Mucosa of descending colon (tissue), 3 donors: ENCODE measurements around the gene SSR4. TPM values are rescaled to one million over a fixed set of nuclear protein-coding genes. Genes with fewer than 3 reads are reported as not detected.
A peak's percentile ranks its signal among the peaks of the same experiment; 100 is the strongest.
"Not testable (repeated sequence)": the region's sequence is repeated elsewhere in the genome, so short reads cannot be mapped to it uniquely, and the experiment has no call there.

Experiments
- ATAC-seq: fragments of 200-7000 bp; cut with Tn5 transposase; one replicate; pipeline ENCODE4 v1.9.1; 2020; ENCODE audit warnings: mild to moderate bottlenecking, moderate library complexity
- DNase-seq, 3 donors: peaks; one replicate each; pipeline ENCODE4 v3.0.0-alpha.2; 2020
- H3K36me3 ChIP-seq: fragments of 200-600 bp; one replicate; pipeline ENCODE4 v1.8.0; 2021; ENCODE audit warnings: low read depth, mild to moderate bottlenecking
- H3K4me1 ChIP-seq: fragments of 200-600 bp; one replicate; pipeline ENCODE4 v1.8.0; 2021; ENCODE audit warnings: low read depth, mild to moderate bottlenecking
- H3K4me3 ChIP-seq: fragments of 200-600 bp; one replicate; pipeline ENCODE4 v1.8.0; 2021; ENCODE audit warnings: mild to moderate bottlenecking
- H3K9me3 ChIP-seq: fragments of 200-600 bp; one replicate; pipeline ENCODE4 v1.8.0; 2021; ENCODE audit warnings: mild to moderate bottlenecking
- intact Hi-C, 2 donors: fragments of 100-400 bp; cut with DNase I in 1 of 2; cut with micrococcal nuclease in 1 of 2; formaldehyde crosslinking; loops; one replicate each; pipeline versions ENCODE4 v1.11.0 to v1.11.1; 2022; cut with DNase I, micrococcal nuclease
- long read RNA-seq, 2 donors: library from polyadenylated mRNA; unstranded; transcript quantifications; one replicate each; pipeline ENCODE4 v2.0.0, GENCODE V29; 2019 to 2021
- total RNA-seq, 3 donors: library from RNA; stranded (reverse); fragmentation: NEBNext Ultra II Directional in 2 of 3; extraction: Animal tissue kit (Norgen Biotek cat#: 25700) in 2 of 3; gene quantifications; one replicate each; pipeline versions ENCODE4 v1.2.1 to v1.2.4, GENCODE V29; 2021 to 2023
- TF ChIP-seq, protein P1 (sequence below): fragments of 200-600 bp; IDR thresholded peaks from one replicate; pipeline ENCODE4 v1.8.0; 2022; ENCODE audit warnings: antibody characterized with exemption, mild to moderate bottlenecking
- donor health status: DM: no; HTN: no; CAD: no; lungs with moderate emphysema.
- donor health status: DM: no; HTN: no; CAD: no.
- donor health status: DM: no; HTN: yes; CAD: no.

SSR4 gene
- total RNA-seq = 100 to 1,000 TPM; 129 to 297 (median 174) TPM
- long read RNA-seq, donor 1, transcript SSR4-203 (6 exons, 643 nt) = major isoform, 69 of 82 reads
- long read RNA-seq, donor 1, partial matches to known transcripts = 7 of 82 reads
- long read RNA-seq, donor 1, other reads (novel, unspliced or antisense) = 3 of 82 reads
- long read RNA-seq, donor 2, transcript SSR4-203 (6 exons, 643 nt) = major isoform, 224 of 236 reads
- long read RNA-seq, donor 2, partial matches to known transcripts = 2 of 236 reads
- long read RNA-seq, donor 2, other reads (novel, unspliced or antisense) = 7 of 236 reads

DNA sequence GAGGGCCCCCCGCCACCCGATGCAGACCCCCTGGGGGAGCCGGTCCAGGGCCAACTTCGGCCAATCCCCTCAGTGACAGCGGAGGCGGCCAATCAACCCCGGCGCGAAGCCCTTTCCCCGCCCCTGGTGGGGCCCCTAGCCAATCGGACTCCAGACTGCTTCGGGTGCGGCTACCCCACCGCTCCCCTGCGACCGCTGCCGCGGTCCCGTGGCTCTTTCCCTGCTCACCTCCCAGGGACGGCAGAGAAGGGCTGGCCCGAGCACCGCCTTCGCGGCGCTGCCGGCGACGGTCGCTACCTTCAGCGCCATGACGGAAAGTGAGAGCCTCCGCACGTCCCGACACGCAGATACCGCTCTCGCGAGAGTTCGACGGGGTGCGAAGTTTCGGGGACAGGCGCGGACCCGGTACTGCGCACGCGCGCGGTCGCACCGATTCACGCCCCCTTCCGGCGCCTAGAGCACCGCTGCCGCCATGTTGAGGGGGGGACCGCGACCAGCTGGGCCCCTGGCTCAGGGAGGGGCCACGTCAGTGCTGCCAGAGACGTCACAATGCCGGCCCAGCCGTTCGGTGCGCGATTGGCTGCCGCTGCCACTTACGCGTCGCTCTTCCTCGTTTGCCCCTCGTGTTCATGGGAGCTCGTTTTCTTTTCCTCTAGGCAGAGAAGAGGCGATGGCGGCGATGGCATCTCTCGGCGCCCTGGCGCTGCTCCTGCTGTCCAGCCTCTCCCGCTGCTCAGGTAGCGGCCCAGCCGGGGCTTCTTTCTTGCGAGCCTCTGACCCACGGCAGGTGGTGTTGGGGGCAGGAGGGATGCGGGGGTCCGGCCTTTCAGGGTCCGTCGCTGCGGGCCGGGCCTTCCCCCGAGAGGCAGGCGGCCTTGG lies at the start of gene SSR4, which contains the start of gene IDH3G:
TSS of gene SSR4 (plus strand) at position 651 of the 879 bp plus-strand sequence. CDS start at position 671, 20 bp downstream.
TSS of gene IDH3G (minus strand) at position 358 of the 879 bp plus-strand sequence. CDS start at position 309, 49 bp downstream.
- H3K36me3 ChIP-seq = no peaks in the 10 kb centered on the region
- TF ChIP-seq, protein P1, sequence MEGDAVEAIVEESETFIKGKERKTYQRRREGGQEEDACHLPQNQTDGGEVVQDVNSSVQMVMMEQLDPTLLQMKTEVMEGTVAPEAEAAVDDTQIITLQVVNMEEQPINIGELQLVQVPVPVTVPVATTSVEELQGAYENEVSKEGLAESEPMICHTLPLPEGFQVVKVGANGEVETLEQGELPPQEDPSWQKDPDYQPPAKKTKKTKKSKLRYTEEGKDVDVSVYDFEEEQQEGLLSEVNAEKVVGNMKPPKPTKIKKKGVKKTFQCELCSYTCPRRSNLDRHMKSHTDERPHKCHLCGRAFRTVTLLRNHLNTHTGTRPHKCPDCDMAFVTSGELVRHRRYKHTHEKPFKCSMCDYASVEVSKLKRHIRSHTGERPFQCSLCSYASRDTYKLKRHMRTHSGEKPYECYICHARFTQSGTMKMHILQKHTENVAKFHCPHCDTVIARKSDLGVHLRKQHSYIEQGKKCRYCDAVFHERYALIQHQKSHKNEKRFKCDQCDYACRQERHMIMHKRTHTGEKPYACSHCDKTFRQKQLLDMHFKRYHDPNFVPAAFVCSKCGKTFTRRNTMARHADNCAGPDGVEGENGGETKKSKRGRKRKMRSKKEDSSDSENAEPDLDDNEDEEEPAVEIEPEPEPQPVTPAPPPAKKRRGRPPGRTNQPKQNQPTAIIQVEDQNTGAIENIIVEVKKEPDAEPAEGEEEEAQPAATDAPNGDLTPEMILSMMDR = no peak
- intact Hi-C loops = no loop called here
- ATAC-seq = peak; percentile 93
- H3K4me1 ChIP-seq = peaks cover 3% of the 10 kb centered on the region
- DNase-seq = peak; percentile 92 to 96 (median 95)
- no peaks in the 10 kb centered on the region for H3K9me3 ChIP-seq
- H3K4me3 ChIP-seq = peak within 1 kb of the TSS; percentile 51

DNA sequence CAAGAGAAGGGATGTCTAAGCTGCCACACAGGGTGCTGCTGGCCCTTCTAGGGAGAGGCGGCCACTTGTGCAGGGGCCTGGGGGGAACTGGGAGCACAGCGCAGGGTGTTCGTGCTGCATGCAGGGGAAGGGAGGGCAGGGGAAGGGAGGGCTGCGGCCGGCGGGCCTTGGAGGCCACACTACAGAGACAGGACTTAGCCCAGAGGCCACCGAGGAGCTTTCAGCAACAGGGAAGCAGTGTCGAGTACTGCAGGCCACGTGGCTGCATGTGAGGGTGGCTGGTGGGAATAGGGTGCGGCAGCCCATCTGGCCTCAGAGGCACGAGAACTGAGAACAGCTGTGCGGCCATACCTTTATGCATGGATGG lies 49.4 kb upstream of the SSR4 start:
- H3K9me3 ChIP-seq, DNase-seq, H3K4me1 ChIP-seq, H3K4me3 ChIP-seq, H3K36me3 ChIP-seq, intact Hi-C loops, ATAC-seq: not testable (repeated sequence)

DNA sequence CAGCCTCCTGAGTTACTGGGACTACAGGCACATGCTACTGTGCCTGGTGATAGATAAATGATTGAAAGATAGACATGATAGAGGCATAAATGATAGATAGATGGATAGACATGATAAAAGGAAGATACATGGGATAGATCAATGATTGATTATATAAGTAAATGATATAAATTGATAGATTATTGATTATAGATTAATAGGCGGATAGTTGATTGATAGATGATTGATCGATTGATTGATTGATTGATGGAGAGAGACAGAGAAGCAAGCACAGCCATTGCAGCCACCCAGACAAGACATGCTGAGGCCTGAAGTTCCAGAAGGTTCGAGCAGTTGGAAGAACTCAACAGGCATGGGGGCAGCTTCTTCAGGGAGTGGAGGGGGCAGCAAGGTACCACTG lies 48.1 kb upstream of the SSR4 start:
- H3K36me3 ChIP-seq = no peaks in the 10 kb centered on the region
- ATAC-seq (no peak), DNase-seq (no peak)
- H3K4me3 ChIP-seq = no peak overlapping the region
- no peaks in the 10 kb centered on the region for H3K9me3 ChIP-seq
- TF ChIP-seq, protein P1 = no peak
- intact Hi-C loops = no loop called here
- no peaks in the 10 kb centered on the region for H3K4me1 ChIP-seq

DNA sequence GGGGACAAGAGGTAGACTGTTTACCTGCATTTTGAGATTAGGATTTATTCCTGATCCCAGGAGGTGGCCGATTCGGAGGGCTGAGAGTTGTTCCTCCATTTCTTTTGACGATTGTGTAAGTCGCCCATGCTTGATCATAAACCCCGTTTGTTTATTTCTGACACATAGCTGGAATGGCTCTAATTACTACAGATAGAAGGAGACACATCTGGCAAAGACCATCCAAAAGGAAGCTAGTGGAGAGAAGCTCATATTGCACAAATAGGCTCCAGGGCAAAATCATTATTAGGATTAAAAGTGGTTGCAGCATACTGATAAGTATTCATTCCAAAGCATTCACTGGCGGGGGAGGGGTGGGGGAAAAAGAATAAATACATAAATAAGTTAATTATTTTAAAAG lies 47.5 kb upstream of the SSR4 start:
- H3K4me1 ChIP-seq, intact Hi-C loops, DNase-seq, H3K4me3 ChIP-seq, H3K9me3 ChIP-seq, H3K36me3 ChIP-seq, ATAC-seq: not testable (repeated sequence)

DNA sequence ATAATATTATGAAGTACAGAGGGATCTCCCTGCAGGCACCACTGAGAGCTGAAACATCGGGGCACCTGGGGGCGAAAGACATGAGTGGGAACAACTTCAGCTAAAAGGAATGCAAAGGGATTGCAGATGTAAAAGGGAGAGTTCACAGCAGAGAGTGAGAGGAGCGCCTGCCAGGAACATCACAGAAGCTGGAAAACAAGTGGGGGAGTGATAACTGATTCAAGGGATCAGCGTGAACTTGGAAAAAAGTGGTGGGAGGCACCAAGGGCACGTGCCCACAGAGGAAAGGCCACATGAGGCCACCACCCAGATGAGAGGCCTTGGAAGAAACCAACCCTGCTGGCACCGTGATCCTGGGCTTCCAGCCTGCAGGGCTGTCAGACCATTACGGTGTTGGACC lies 45.5 kb upstream of the SSR4 start:
- DNase-seq, H3K36me3 ChIP-seq, ATAC-seq, H3K9me3 ChIP-seq, H3K4me3 ChIP-seq, intact Hi-C loops, H3K4me1 ChIP-seq: not testable (repeated sequence)

DNA sequence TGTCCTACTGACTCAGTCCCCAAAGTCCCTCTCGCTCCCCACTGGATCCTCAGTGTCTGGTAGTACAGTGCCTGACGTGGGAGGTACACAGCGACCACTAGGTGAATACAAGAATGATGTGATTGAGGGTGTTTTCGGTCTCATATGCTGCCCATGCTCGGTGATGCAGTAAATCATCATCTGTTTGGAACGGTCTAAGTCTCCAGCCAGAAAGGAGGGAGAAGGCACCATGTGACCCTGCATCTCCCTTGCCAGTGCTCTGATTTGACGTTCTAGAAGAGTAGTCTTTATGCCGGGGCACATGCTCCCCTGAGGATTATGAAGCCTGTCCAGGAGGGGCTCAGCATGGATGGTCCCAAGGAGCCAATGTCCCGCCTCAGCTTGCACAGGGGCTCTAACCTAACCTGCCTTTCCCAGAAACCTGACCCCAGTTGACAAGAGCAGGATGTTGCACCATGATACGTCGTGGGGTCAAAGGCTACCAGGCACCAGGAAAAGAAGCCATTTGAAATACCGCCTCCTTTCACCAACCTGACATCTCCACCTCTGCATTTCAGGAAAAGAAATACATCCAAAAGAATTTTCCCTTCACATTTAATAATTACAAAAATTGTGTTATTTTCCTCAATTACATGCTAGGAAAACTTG lies 44.2 kb upstream of the SSR4 start:
- DNase-seq (no peak), ATAC-seq (no peak)
- no peaks in the 10 kb centered on the region for H3K36me3 ChIP-seq
- no peaks in the 10 kb centered on the region for H3K4me1 ChIP-seq
- TF ChIP-seq, protein P1 = no peak
- intact Hi-C loops = no loop called here
- H3K4me3 ChIP-seq = no peak overlapping the region
- H3K9me3 ChIP-seq = no peaks in the 10 kb centered on the region

DNA sequence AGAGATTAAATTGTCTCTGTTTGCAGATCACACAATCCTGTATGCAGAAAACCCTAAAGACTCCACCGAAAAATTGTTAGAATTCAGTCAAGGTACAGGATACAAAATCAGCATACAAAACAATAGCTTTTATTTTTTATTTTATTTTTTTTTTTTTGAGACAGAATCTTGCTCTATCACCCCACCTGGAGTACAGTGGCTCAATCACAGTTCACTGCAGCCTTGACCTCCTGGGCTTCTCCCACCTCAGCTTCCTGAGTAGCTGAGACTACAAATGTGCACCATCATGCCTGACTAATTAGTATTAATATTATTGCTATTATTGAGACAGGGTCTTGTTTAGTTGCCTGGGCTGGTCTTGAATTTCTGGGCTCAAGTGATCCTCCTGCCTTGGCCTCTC lies 39.3 kb upstream of the SSR4 start:
- intact Hi-C loops = no loop called here
- no peaks in the 10 kb centered on the region for H3K36me3 ChIP-seq
- no peaks in the 10 kb centered on the region for H3K9me3 ChIP-seq
- TF ChIP-seq, protein P1 = no peak
- no peak for DNase-seq
- no peak for ATAC-seq
- no peak overlapping the region for H3K4me3 ChIP-seq
- H3K4me1 ChIP-seq = no peaks in the 10 kb centered on the region
